Inflammatory macrophage treated with lipopolysaccharide for 4 hours (primary cell): Measurements from ENCODE around the gene CELF5.
"Not testable (repeated sequence)": the region's sequence is repeated elsewhere in the genome, so short reads cannot be mapped to it uniquely, and the experiment has no call there.

ENCODE experiments used
- DNase-seq: peaks from one replicate; pipeline ENCODE4 v3.0.0-alpha.2; 2020

CELF5 gene

DNA sequence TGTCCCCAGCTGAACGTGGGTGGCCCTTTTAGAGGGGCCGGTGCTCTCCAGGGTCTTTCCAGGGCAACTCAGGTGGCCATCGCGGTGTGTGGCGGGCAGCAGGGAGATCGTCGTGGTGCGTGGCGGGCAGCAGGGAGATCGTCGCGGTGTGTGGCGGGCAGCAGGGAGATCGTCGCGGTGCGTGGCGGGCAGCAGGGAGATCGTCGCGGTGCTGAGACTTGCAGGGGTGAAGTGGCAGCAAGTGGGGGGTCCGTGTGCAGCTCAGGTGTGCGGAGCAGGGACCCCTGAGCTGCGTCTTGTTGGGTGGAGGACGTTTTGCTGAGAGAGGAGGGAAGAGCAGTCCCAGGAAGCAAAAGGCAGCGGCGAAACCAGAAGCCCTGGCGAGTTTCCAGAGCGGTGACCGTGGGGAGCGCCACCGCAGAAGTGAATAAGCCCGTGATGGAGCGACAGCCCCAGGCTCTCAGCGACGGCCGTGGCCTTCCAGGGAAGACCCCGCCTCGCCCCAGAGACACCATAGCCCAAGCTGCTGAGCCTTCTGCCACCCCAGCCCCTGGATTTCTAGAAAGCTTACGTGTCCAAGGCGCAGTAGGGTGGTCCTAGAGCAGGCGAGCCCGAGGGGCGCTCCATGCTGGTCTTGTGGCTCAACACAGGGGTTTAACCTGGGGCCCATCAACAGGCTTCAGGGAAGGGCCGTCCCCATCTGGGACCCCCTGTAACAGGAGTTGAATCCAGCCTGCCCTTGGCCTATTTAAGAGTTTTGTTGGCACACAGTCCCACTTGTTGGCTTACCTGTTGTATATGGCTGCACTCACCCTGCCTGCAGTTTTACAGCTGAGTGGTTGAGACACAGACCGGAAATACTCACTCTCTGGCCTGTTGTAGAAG is 33.3 kb upstream of the CELF5 start:
- DNase-seq, result no peak

DNA sequence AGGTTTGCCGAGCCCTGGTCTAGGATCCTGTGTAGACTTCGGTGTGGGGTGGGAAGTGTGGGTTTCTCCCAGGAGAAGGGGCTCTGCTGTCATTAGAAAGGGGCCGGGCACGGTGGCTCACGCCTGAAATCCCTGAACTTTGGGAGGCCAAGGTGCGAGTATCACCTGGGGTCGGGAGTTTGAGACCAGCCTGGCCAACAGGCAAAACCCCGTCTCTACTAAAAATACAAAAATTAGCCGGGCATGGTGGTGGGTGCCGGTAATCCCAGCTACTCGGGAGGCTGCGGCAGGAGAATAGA is 32.7 kb upstream of the CELF5 start:
- DNase-seq, result not testable (repeated sequence)

DNA sequence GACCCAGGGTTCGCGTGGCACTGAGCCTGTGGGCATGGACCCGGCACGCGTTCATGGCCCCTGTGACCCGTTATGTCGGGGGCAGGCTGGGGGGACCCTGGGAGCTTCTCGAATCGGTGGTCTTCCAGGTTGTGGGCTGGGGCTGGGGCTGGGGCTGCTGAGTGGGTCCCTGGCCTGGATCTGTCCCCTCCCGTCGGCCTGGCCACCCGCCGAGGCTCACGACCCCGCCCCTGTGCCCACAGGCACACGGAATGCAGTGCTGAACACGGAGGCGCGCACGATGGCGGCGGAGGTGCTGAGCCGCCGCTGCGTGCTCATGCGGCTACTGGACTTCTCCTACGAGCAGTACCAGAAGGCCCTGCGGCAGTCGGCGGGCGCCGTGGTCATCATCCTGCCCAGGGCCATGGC is 32.2 kb upstream of the CELF5 start:
- no peak for DNase-seq

DNA sequence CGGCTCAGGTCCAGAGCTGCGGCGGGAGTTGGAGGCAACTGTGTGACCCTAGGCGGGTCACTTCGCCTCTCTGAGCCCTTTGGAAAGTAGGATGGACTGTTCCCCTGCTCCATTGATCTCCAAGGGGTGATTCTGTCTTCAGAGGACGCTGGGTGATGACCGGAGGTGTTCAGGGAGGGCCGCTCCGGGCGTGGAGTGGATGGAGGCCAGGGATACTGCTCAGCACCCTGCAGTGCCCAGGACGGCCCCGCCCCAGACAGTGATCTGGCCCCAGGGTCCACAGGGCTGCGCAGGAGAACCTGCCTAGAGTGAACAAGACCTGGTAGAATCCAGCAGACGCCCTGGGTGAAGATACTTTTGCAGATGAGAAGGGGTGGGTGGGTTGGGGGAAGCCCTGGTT is 31.8 kb upstream of the CELF5 start:
- no peak for DNase-seq

DNA sequence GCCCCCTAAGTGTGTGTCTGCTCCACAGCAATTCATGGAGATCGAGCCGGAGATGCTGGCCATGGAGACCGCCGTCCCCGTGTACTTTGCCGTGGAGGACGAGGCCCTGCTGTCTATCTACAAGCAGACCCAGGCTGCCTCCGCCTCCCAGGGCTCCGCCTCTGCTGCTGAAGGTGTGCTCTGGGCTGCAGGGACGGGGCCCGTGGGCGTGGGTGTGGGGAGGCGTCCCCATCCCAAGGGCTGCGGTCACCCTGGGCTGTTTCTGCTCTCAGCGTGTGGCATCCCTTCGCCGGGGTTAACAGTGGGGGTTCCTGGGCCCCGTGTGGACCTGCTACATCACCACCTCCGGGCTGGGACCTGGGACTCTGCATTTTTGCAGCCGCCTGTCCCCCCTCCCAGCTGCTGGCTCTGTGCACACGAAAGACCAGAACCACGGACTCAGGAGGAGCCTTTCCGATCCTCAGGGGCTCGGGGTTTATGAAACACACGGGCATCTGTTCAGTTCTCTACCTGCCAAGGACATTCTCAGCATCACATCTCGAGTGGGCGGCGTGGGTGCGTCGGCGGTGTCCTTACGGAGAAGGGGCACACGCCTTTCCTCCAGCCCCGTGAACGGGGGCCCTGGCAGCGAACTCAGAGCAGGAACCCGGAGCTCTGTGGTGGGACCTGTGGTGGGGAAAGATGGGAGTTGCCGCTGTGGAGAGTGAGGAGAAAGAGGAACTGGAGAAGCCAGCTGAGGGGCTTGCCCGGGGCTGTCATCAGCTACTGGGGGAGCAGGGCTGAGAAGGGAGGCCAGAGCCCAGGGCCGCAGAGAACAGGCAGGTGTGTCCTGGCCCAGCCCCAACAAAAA is 31.0 kb upstream of the CELF5 start:
- peak; percentile 57 for DNase-seq

DNA sequence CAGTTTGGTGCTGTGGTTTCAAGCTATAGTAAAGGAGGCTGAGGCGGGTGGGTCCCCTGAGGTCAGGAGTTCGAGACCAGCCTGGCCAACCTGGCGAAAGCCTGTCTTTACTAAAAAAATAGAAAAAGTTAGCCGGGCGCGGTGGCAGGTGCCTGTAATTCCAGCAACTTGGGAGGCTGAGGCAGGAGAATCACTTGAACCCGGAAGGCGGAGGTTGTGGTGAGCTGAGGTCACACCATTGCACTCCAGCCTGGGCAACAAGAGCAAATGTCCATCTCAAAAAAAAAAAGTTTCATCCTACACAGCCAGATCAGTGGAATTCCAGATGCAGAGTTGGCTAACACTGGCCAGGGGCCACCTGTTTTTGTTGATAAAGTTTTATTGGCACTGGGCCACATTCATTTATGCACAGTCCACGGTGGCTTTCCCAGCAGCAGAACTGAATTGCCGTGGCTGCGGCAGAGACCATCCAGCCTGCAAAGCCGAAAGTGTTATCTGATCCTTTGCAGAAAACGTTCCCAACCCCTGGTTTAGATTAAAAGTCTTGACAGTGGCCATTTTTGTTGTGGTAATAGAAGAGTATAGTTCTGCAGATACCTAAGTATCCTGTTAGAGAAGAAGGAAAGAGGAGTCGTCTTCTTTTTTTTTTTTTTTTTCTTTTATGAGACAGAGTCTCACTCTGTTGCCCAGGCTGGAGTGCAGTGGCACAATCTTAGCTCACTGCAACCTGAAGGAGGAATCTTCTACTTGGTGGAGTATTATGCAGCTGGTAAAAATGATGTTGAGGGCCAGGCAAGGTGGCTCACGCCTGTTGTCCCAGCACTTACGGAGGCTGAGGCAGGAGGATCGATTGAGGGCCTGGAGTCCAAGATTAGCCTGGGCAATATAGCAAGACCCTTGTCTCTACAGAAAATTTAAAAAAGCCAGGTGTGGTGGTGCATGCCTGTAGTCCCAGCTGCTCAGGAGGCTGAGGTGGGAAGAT is 30.1 kb upstream of the CELF5 start:
- DNase-seq, result no peak

DNA sequence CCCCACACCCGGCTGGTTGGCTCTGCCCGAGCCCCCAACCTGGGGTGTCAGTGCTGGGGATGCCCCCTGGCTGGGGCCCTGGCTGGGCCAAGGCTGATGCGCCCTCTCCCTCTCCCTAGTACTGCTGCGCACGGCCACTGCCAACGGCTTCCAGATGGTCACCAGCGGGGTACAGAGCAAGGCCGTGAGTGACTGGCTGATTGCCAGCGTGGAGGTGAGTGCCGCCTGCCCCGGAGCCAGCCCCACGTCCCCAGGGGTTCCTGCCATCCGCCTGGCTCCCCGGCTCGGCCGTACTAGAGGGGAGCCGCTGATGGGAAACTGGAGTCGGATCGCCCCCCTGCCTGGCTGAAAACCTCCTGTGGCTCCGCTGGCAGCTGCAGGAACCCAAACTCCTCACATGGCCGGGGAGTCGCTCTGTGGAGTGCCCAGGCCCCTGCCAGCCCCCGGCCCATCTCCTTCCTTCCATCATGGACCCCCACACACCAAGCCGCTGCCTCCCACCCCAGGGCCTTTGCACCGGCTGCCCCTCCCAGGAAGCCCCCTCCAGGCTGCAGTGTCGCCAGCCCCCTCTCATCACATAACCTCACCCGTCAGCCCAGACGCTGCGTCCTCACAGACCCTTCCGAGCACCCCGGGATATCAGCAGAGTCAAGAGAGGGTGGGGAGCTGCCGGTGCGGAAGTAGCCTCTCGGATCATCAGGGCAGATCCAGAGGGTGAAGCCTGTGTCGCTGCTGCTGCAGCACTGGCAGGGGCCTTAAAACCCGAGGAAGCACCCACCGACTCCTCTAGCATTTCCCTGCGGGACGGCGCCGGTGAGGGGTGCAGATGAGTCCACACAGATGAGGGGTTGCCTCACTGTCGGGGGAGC is 28.2 kb upstream of the CELF5 start:
- no peak for DNase-seq

DNA sequence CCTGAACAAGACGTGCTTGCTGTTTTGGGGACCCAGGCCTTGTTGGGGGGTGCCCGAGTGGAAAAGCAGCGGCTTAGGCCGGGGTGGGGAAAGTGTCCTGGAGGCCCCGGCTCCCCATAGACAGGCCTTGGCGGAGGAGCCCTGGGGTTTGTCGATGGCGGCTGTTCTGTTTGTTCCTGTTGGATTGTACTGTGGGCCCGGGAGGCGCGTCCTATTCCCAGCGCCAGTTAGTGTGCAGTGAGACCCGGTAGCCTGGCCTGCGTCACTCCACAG is 27.6 kb upstream of the CELF5 start:
- DNase-seq, result no peak

DNA sequence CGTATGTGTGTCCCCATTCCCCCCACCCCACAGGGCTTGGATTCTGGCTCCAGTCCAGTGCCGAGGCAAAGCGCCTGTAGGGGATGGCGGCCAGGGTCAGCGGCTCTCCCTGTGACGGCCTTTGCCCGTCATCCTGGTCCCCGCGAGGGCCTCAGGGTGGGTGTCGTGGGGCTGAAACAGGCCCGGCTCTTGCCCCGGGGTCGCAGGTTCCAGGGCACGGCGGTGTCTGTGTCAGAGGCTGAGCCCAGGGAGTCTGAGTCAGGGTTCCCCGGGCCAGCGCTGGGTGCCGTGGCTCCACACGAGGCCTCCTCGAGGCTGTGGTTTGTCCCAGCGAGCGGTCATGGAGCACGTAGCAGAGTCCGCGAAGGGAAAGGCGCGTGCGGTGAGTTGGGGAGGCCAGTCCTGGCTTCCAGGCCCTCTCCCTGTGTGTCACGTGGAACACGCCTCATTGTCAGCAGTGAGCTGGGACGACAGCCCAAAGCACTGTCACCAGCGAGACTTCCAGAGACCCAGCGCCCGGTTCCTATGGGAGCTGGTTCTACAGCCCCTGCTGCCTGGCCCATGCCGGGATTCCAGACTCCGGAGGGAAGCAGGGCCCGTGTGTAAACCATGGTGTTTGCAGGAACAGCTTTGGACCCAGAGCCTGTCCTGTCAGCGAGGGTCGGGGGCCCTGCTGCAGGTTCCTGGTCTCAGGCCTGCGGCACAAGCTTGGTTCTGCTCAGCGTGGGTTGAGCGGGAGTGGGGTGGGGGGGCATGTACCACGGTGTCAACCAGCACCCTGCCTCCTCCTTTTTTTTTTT is 25.4 kb upstream of the CELF5 start:
- no peak for DNase-seq

DNA sequence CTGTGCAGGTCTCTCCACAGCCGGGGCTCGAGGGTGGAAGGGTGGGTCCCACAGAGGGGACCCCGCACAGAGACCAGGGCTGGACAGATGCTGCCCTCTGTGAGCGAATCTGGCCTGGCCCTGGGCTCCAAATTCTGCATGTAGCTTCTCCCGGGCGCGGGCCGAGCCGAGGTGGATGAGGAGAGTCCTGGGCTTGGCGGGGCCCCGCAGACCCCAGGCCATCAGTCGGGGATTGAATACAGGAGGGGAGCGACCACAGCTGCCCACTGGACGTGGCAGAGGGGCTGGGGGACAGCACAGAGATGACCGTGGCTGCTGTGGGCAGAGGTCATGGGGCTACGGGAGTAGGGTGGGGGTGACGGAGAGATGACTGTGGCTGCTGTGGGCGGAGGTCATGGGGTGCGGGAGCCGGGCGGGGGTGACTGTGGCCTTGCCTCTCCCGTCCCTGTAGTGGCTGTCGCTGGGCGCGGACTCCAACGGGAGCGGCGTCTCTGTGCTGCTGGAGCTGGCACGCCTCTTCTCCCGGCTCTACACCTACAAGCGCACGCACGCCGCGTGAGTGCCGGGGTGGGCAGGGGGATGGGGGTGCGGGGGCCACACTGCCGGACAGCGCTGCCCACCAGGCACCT is 23.3 kb upstream of the CELF5 start:
- DNase-seq, result peak; percentile 7

DNA sequence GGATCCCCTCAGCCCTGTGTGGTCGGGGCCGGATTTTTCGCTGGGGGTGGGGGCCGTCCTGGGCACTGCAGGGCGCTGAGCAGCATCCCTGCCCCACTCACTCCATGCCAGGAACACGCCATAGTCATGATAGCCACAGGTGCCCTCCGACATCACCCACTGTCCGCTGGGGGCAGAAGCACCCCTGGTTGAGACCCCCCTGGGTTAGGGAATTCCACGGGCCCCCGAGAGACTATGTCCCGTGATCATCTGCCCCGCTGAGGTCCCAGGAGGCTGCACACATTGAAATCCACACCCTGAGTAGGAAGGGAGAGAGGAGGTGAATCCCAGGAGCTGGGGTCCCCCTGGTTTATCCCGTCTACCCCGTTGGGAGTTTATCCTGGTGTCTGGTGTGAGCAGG is 22.6 kb upstream of the CELF5 start:
- DNase-seq, result no peak

DNA sequence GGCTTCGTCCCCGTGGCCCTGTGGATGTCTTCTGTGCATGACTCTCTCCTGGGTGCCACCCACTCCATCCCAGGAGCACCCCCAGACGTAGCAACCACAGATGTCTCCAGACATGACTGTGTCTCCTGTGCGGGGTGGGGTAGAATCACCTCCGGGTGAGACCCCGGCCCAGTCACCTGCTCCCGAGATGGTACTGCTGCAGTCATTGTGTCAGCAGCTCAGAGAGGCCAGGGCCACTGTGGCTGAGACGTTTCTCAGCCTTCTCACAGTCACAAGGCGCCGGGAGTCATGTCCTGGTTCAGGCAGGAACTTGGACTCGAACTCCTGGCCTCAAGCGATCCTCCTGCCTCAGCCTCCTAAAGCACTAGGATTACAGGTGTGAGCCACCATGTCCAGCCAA is 22.1 kb upstream of the CELF5 start:
- DNase-seq, result no peak

DNA sequence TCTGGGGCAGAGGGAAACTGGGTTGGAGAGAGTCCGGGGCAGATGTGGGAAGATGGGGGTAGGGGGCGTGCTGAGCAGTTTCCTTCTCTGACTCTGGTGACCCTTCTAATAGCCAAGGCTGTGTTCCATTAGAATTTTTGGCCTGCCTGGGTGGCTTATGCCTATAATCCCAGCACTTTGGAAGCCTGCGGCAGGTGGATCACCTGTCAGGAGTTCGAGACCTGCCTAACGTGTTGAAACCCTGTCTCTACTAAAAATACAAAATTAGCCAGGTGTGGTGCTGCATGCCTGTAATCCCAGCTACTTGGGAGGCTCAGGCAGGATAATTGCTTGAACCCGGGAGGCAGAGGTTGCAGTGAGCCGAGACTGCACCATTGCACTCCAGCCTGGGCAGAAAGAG is 21.6 kb upstream of the CELF5 start:
- DNase-seq, result not testable (repeated sequence)

DNA sequence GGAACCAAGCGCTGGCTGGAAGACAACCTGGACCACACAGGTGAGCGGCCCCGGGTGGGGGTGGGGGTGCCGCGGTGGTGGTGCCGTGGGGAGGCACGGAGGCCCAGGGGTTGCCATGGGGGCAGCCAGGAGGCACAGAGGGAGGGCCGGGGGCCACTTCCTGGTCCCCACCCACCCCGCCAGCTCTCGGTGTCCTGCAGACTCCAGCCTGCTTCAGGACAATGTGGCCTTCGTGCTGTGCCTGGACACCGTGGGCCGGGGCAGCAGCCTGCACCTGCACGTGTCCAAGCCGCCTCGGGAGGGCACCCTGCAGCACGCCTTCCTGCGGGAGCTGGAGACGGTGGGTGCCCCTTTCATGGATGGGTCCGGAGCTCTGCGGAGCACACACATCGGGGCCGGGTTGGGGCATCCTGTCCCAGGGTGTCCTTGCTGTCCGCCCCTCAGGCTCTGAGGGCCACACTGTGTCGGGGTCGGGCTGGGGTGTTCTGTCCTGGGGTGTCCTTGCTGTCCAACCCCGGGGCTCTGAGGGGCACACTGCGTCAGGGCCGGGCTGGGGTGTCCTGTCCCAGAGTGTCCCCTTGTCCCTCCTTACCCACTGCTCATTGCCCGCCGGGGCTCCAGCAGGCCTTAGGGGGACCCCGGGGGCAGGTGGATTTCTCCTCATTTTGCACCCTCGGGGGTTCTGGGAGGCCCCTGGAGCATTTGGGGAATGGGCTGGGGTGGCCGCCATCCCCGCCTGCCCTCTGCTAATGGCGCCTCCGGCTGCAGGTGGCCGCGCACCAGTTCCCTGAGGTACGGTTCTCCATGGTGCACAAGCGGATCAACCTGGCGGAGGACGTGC is 20.4 kb upstream of the CELF5 start:
- DNase-seq, result no peak

DNA sequence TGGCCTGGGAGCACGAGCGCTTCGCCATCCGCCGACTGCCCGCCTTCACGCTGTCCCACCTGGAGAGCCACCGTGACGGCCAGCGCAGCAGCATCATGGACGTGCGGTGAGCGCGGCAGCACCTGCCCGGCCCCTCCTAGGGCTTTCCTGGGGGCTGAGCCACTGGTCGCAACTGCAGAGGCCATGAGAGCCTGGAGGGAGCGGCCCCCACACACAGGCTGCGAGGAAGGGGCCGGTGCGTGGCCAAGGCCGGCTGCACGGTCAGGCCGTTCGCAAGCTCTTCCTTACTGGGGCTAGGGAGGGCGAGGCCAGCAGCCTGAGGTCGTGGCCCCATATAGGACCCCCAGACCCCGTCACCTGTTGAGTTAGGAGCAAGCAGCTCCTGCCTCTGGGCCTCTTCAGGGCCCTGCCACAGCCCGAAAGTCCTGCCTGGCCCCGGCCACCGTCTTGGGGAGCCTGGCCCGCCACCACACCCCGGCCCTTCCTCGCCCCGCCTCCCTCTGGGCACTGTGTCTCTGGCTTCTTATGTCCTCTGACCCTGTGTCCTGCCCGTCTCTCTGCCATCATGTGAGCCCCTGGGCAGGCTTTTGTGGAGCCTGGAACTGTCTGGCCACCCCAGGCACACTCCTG is 19.7 kb upstream of the CELF5 start:
- DNase-seq, result no peak

DNA sequence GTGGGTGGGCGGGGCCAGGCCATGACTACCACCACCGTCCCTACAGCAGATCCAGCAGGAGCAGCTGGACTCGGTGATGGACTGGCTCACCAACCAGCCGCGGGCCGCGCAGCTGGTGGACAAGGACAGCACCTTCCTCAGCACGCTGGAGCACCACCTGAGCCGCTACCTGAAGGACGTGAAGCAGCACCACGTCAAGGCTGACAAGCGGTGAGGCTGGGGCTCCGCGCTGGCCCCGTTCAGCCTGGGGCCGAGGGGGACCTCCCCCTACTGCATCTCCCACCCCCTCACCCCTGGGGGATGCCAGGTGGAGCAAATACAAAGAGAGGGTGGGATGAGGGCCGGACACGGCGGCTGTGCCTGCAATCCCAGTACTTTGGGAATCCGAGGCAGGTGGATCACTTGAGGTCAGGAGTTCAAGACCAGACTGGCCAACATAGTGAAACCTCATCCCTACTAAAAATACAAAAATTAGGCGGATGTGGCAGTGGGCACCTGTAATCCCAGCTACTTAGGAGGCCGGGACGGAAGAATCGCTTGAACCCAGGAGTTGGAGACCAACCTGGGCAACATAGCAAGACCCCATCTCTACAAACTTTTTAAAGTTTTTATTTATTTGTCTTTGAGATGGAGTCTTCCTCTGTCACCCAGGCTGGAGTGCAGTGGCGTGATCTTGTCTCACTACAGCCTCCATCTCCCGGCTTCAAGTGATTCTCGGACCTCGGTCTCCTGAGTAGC is 18.1 kb upstream of the CELF5 start:
- no peak for DNase-seq

DNA sequence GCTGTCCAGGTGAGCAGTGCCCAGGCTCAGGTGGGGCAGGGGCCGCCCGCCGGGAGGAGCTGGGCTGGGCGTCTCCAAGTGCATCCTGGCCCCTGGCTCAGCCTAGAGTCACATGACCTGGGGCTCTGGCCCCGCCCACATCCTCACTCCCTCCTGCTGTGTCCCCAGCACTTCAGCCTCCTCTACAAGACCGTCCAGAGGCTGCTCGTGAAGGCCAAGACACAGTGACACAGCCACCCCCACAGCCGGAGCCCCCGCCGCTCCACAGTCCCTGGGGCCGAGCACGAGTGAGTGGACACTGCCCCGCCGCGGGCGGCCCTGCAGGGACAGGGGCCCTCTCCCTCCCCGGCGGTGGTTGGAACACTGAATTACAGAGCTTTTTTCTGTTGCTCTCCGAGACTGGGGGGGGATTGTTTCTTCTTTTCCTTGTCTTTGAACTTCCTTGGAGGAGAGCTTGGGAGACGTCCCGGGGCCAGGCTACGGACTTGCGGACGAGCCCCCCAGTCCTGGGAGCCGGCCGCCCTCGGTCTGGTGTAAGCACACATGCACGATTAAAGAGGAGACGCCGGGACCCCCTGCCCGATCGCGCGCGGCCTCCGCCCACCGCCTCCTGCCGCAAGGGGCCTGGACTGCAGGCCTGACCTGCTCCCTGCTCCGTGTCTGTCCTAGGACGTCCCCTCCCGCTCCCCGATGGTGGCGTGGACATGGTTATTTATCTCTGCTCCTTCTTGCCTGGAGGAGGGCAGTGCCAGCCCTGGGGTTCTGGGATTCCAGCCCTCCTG is 16.8 kb upstream of the CELF5 start:
- no peak for DNase-seq
